CD14-positive monocyte (primary cell): ENCODE measurements around the gene SMNDC1. TPM values are rescaled to one million over a fixed set of nuclear protein-coding genes. Genes with fewer than 3 reads are reported as not detected.

ENCODE experiments used
- DNase-seq, 3 donors: peaks; one replicate each; pipeline ENCODE4 v3.0.0-alpha.2; 2011 to 2022
- H2AFZ ChIP-seq: 2 replicates; pipeline ENCODE4 v1.6.0; 2012; ENCODE audit warnings: mild to moderate bottlenecking, low read depth, low read length, inconsistent platforms; ENCODE audit not compliant: insufficient read depth, poor library complexity, severe bottlenecking
- H3K27ac ChIP-seq, 2 donors: 1 replicate in 1 of 2; 2 replicates in 1 of 2; pipeline ENCODE4 v1.5.1; 2012 to 2013; ENCODE audit warnings: low read length in 2 of 2, control low read depth in 1 of 2, inconsistent platforms in 1 of 2, low read depth in 1 of 2, mild to moderate bottlenecking in 1 of 2
- H3K27me3 ChIP-seq, 2 donors: one replicate each; pipeline versions ENCODE4 v1.6.0 to v1.6.1; 2011 to 2013; ENCODE audit warnings: low read length in 2 of 2; ENCODE audit not compliant: control insufficient read depth in 2 of 2, insufficient read depth in 2 of 2
- H3K36me3 ChIP-seq, 2 donors: replicated peaks in 1 of 2; 1 replicate in 1 of 2; 2 replicates in 1 of 2; pipeline versions ENCODE4 v1.5.1 to v1.6.1; 2012 to 2013; ENCODE audit warnings: low read length in 2 of 2, control low read depth in 1 of 2, inconsistent platforms in 1 of 2, mild to moderate bottlenecking in 1 of 2; ENCODE audit not compliant: insufficient read depth in 2 of 2, control insufficient read depth in 1 of 2
- H3K4me1 ChIP-seq, 2 donors: 1 replicate in 1 of 2; 2 replicates in 1 of 2; pipeline versions ENCODE4 v1.5.1 to v1.6.1; 2012 to 2013; ENCODE audit warnings: low read length in 2 of 2, control low read depth in 1 of 2, inconsistent platforms in 1 of 2, mild to moderate bottlenecking in 1 of 2, moderate library complexity in 1 of 2; ENCODE audit not compliant: insufficient read depth in 2 of 2, control insufficient read depth in 1 of 2
- H3K4me2 ChIP-seq: replicated peaks from 2 replicates; pipeline ENCODE3; 2012; ENCODE audit warnings: low read length, moderate library complexity, mild to moderate bottlenecking; ENCODE audit not compliant: poor library complexity, severe bottlenecking; ENCODE audit errors: extremely low read depth
- H3K4me3 ChIP-seq, 3 experiments: fragments of 200-600 bp in 1 of 3; sonication (generic) in 1 of 3; replicated peaks in 1 of 3; 1 replicate in 2 of 3; 2 replicates in 1 of 3; pipeline ENCODE4 v1.5.1; 2011 to 2013; ENCODE audit warnings: low read length in 3 of 3, mild to moderate bottlenecking in 3 of 3, control low read depth in 2 of 3, low read depth in 2 of 3, inconsistent platforms in 1 of 3, moderate library complexity in 1 of 3
- H3K79me2 ChIP-seq: 2 replicates; pipeline ENCODE4 v1.6.0; 2012; ENCODE audit warnings: mild to moderate bottlenecking, control low read depth, inconsistent platforms, low read length, moderate library complexity; ENCODE audit not compliant: insufficient read depth
- H3K9ac ChIP-seq: 2 replicates; pipeline ENCODE4 v1.6.0; 2017; ENCODE audit warnings: low read length, mild to moderate bottlenecking; ENCODE audit not compliant: insufficient read depth, poor library complexity, severe bottlenecking
- H3K9me3 ChIP-seq, 2 donors: replicated peaks in 1 of 2; 1 replicate in 1 of 2; 2 replicates in 1 of 2; pipeline versions ENCODE4 v1.5.1 to v1.6.1; 2012 to 2013; ENCODE audit warnings: low read length in 2 of 2, control low read depth in 1 of 2; ENCODE audit not compliant: control insufficient read depth in 1 of 2, insufficient read depth in 1 of 2
- H4K20me1 ChIP-seq: 2 replicates; pipeline ENCODE4 v1.6.0; 2012; ENCODE audit warnings: mild to moderate bottlenecking, low read length, control low read depth, moderate library complexity; ENCODE audit not compliant: insufficient read depth
- H3K27ac Mint-ChIP-seq, 7 donors: one replicate each; pipeline ENCODE4 v1.8.0; 2020; ENCODE audit warnings: mild to moderate bottlenecking in 7 of 7, mixed read lengths in 7 of 7, moderate library complexity in 6 of 7, inconsistent platforms in 2 of 7
- H3K27me3 Mint-ChIP-seq, 3 donors: one replicate each; pipeline ENCODE4 v1.8.0; 2021 to 2022; ENCODE audit warnings: low read depth in 3 of 3, mild to moderate bottlenecking in 3 of 3, mixed read lengths in 3 of 3, moderate library complexity in 3 of 3, inconsistent platforms in 1 of 3
- H3K36me3 Mint-ChIP-seq, 2 donors: one replicate each; pipeline ENCODE4 v1.8.0; 2020; ENCODE audit warnings: mixed read lengths in 2 of 2, inconsistent platforms in 1 of 2, mild to moderate bottlenecking in 1 of 2
- H3K4me1 Mint-ChIP-seq: one replicate; pipeline ENCODE4 v1.8.0; 2020; ENCODE audit warnings: mild to moderate bottlenecking, mixed read lengths
- H3K4me3 Mint-ChIP-seq, 2 donors: one replicate each; pipeline ENCODE4 v1.8.0; 2020; ENCODE audit warnings: mild to moderate bottlenecking in 2 of 2, mixed read lengths in 2 of 2, moderate library complexity in 1 of 2
- H3K9me3 Mint-ChIP-seq, 7 donors: one replicate each; pipeline ENCODE4 v1.8.0; 2020 to 2022; ENCODE audit warnings: mixed read lengths in 7 of 7, mild to moderate bottlenecking in 6 of 7, moderate library complexity in 6 of 7, inconsistent platforms in 2 of 7
- WGBS: methylation state at CpG from one replicate; pipeline ENCODE4 v1.1.5; 2013; ENCODE audit warnings: missing lambda C conversion rate; ENCODE audit not compliant: insufficient coverage; 5-methylcytosine and 5-hydroxymethylcytosine counted together
- intact Hi-C, 2 donors: fragments of 100-400 bp; cut with micrococcal nuclease; formaldehyde crosslinking; loops; one replicate each; pipeline versions ENCODE4 v1.15.0 to v1.15.1; 2023
- polyA plus RNA-seq, 3 donors: library from polyadenylated mRNA; depleted of rRNA in 1 of 3; unstranded in 2 of 3; stranded (reverse) in 1 of 3; fragments of 300-500 nt in 2 of 3; fragments of >200 nt in 1 of 3; fragmentation: Illumina TruSeq in 2 of 3; gene quantifications; 1 replicate in 2 of 3; 2 replicates in 1 of 3; pipeline ENCODE4 v1.2.3, GENCODE V29; 2012 to 2021
- TF ChIP-seq, protein P1 (sequence below): fragments of 200-600 bp; IDR thresholded peaks from one replicate; pipeline ENCODE4 v1.8.0; 2022; ENCODE audit warnings: antibody characterized with exemption, mild to moderate bottlenecking

Gene SMNDC1
- polyA plus RNA-seq, 3 donors, result 15.6 to 18.2 (median 16.4) TPM

DNA sequence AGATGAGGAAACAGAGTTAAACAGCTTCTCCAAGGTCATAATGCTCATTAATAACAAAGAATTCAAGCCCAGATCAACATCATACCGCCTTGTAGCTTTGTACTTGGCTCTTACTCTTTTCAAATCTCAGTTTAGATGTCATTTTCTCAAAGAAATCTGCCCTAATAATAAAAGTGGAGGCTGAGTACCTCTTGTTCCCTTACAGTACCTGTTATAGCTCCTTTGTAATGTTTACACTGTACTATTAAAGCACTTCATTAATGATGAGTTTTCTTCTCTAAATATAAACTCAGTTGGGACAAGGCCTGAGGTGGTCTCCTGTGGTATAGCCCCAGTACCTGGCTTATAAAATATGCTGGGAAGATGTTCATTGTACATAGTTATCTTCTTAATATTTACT lies 7.8 kb downstream of the SMNDC1 start:
- no CpG with 5 or more reads among the region's 1 CpG for WGBS
- H3K36me3 Mint-ChIP-seq, result peaks cover 80 to 85% of the 10 kb centered on the region in 2 donors
- peaks cover 17% of the 10 kb centered on the region for H3K4me1 Mint-ChIP-seq
- TF ChIP-seq, protein P1, sequence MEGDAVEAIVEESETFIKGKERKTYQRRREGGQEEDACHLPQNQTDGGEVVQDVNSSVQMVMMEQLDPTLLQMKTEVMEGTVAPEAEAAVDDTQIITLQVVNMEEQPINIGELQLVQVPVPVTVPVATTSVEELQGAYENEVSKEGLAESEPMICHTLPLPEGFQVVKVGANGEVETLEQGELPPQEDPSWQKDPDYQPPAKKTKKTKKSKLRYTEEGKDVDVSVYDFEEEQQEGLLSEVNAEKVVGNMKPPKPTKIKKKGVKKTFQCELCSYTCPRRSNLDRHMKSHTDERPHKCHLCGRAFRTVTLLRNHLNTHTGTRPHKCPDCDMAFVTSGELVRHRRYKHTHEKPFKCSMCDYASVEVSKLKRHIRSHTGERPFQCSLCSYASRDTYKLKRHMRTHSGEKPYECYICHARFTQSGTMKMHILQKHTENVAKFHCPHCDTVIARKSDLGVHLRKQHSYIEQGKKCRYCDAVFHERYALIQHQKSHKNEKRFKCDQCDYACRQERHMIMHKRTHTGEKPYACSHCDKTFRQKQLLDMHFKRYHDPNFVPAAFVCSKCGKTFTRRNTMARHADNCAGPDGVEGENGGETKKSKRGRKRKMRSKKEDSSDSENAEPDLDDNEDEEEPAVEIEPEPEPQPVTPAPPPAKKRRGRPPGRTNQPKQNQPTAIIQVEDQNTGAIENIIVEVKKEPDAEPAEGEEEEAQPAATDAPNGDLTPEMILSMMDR, result no peak
- no peak for DNase-seq
- Histone ChIP-seq H3K79me2 (peaks cover 40% of the 10 kb centered on the region), H2AFZ (no peak overlapping the region), H3K27ac (peak overlapping the region in 1 of 2 donors; percentile 8), H3K9ac (no peak overlapping the region), H4K20me1 (peaks cover 84% of the 10 kb centered on the region), H3K36me3 (peaks cover 94 to 99% of the 10 kb centered on the region in 2 donors), H3K4me2 (no peak overlapping the region), H3K9me3 (no peaks in the 10 kb centered on the region), H3K27me3 (no peaks in the 10 kb centered on the region), H3K4me1 (peaks cover 4 to 11% of the 10 kb centered on the region in 2 donors), H3K4me3 (no peak overlapping the region)
- intact Hi-C loops, result no loop called here
- no peaks in the 10 kb centered on the region for H3K9me3 Mint-ChIP-seq
- peaks cover 0 to 2% (median 0%) of the 10 kb centered on the region in 3 donors for H3K27me3 Mint-ChIP-seq
- peak overlapping the region in 1 of 7 donors; percentile 21 for H3K27ac Mint-ChIP-seq
- no peak overlapping the region for H3K4me3 Mint-ChIP-seq

DNA sequence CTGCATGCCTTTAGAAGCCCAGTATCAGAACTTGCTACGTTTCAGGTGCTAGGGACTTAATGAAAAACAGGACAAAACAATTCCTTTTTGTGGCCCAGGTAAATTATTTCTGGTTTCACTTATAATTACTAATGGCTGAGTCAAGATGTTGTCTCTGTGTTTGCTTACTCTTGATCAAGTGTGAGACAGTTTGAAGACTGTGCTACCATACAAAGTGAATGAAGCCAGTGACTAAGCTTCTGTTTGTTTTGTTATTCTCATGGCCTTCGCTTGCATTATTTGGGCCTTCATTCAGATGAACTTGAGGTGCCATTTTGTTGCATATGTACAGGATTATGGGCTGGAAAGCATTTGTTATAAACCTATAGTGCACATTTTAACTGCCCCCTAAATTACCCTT lies 17.9 kb downstream of the SMNDC1 start:
- no peak overlapping the region for H3K4me3 ChIP-seq
- no peak overlapping the region for H3K9ac ChIP-seq
- Mint-ChIP-seq H3K36me3 (peaks cover 62 to 69% of the 10 kb centered on the region in 2 donors), H3K27ac (no peak overlapping the region), H3K9me3 (no peaks in the 10 kb centered on the region), H3K27me3 (no peaks in the 10 kb centered on the region), H3K4me3 (no peak overlapping the region), H3K4me1 (no peaks in the 10 kb centered on the region)
- H3K79me2 ChIP-seq, result no peaks in the 10 kb centered on the region
- H3K27ac ChIP-seq, result no peak overlapping the region
- no peaks in the 10 kb centered on the region for H3K27me3 ChIP-seq
- H2AFZ ChIP-seq, result no peak overlapping the region
- H3K4me1 ChIP-seq, result no peaks in the 10 kb centered on the region
- H3K4me2 ChIP-seq, result no peak overlapping the region
- whole genome bisulfite sequencing, result no CpG with 5 or more reads among the region's 2 CpGs
- intact Hi-C loops, result loop anchor here in 1 of 2 donors (10.0 kb wide), 1 partner anchor 382 kb away; no protein-coding TSS in a partner anchor
- peaks cover 19% of the 10 kb centered on the region for H4K20me1 ChIP-seq
- peaks cover 70 to 89% of the 10 kb centered on the region in 2 donors for H3K36me3 ChIP-seq
- no peaks in the 10 kb centered on the region for H3K9me3 ChIP-seq
- DNase-seq, result no peak
- TF ChIP-seq, protein P1, result no peak
